Upper lobe of right lung (tissue), 1 donor: ENCODE results near the gene RHBDF2. TPM values are rescaled to one million over a fixed set of nuclear protein-coding genes. Genes with fewer than 3 reads are reported as not detected.

Experiments
- ATAC-seq: fragments of 200-7000 bp; cut with Tn5 transposase; one replicate; pipeline ENCODE4 v1.9.1; 2020; ENCODE audit warnings: mild to moderate bottlenecking, moderate library complexity
- DNase-seq: peaks from one replicate; pipeline ENCODE4 v3.0.0-alpha.2; 2020
- H3K27ac ChIP-seq: fragments of 200-600 bp; one replicate; pipeline ENCODE4 v1.8.0; 2022
- H3K27me3 ChIP-seq: fragments of 200-600 bp; one replicate; pipeline ENCODE4 v1.8.0; 2022; ENCODE audit warnings: mild to moderate bottlenecking
- H3K36me3 ChIP-seq: fragments of 200-600 bp; one replicate; pipeline ENCODE4 v1.8.0; 2022
- H3K4me1 ChIP-seq: fragments of 200-600 bp; one replicate; pipeline ENCODE4 v1.8.0; 2022
- H3K4me3 ChIP-seq: fragments of 200-600 bp; one replicate; pipeline ENCODE4 v1.8.0; 2022; ENCODE audit warnings: mild to moderate bottlenecking
- H3K9me3 ChIP-seq: fragments of 200-600 bp; one replicate; pipeline ENCODE4 v1.8.0; 2022
- CTCF ChIP-seq: fragments of 200-600 bp; IDR thresholded peaks from one replicate; pipeline ENCODE4 v1.8.0; 2022; ENCODE audit warnings: antibody characterized with exemption
- intact Hi-C: fragments of 100-400 bp; cut with DNase I; formaldehyde crosslinking; loops from one replicate; pipeline ENCODE4 v1.11.0; 2022
- total RNA-seq: library from RNA; stranded (reverse); fragmentation: NEBNext Ultra II Directional; extraction: Animal tissue kit (Norgen Biotek cat#: 25700); gene quantifications from one replicate; pipeline ENCODE4 v1.2.1, GENCODE V29; 2021
- donor health status: DM: no; HTN: yes; CAD: no; lungs with severe emphysema.

RHBDF2 gene
- total RNA-seq, 1 donor from 2014 or later: 46.4 TPM

- no peak for DNase-seq
- TF ChIP-seq CTCF: no peak
- no peaks in the 10 kb centered on the region for H3K36me3 ChIP-seq
- peaks cover 36% of the 10 kb centered on the region for H3K4me1 ChIP-seq
- peak overlapping the region; percentile 82 for H3K4me3 ChIP-seq
- ATAC-seq: no peak
- no peaks in the 10 kb centered on the region for H3K9me3 ChIP-seq
- H3K27me3 ChIP-seq: no peaks in the 10 kb centered on the region
- intact Hi-C loops: no loop called here
- peak overlapping the region; percentile 91 for H3K27ac ChIP-seq
Observed at GRCh38 chr17:76501827-76502307, 644 bp upstream of the RHBDF2 start.

GRCh38 chr17:76500747-76501017, 541 bp downstream of the RHBDF2 start:
- Histone ChIP-seq H3K27me3 (no peaks in the 10 kb centered on the region), H3K4me1 (peaks cover 34% of the 10 kb centered on the region), H3K36me3 (no peaks in the 10 kb centered on the region), H3K9me3 (no peaks in the 10 kb centered on the region), H3K27ac (peak overlapping the region; percentile 91), H3K4me3 (peak overlapping the region; percentile 82)
- intact Hi-C loops: no loop called here
- TF ChIP-seq CTCF: no peak
- ATAC-seq (no peak), DNase-seq (no peak)

- Histone ChIP-seq H3K27ac (peak overlapping the region; percentile 91), H3K9me3 (no peaks in the 10 kb centered on the region), H3K4me3 (peak overlapping the region; percentile 82), H3K27me3 (no peaks in the 10 kb centered on the region), H3K36me3 (no peaks in the 10 kb centered on the region), H3K4me1 (peaks cover 34% of the 10 kb centered on the region)
- ATAC-seq (no peak), DNase-seq (no peak)
- intact Hi-C loops: no loop called here
- no peak for TF ChIP-seq CTCF
Observed at GRCh38 chr17:76500074-76500746, 1.0 kb downstream of the RHBDF2 start.

- Histone ChIP-seq H3K4me3 (peak overlapping the region; percentile 82), H3K27ac (peak overlapping the region; percentile 91), H3K27me3 (no peaks in the 10 kb centered on the region), H3K36me3 (no peaks in the 10 kb centered on the region), H3K9me3 (no peaks in the 10 kb centered on the region), H3K4me1 (peaks cover 38% of the 10 kb centered on the region)
- TF ChIP-seq CTCF: no peak
- ATAC-seq: no peak
- no peak for DNase-seq
- intact Hi-C loops: no loop called here
Observed at GRCh38 chr17:76499267-76499667, 2.0 kb downstream of the RHBDF2 start.

- intact Hi-C loops: no loop called here
- DNase-seq (no peak), ATAC-seq (no peak)
- Histone ChIP-seq H3K27me3 (no peaks in the 10 kb centered on the region), H3K27ac (peak overlapping the region; percentile 91), H3K9me3 (no peaks in the 10 kb centered on the region), H3K4me1 (peaks cover 43% of the 10 kb centered on the region), H3K4me3 (peak overlapping the region; percentile 82), H3K36me3 (no peaks in the 10 kb centered on the region)
- no peak for TF ChIP-seq CTCF
Observed at GRCh38 chr17:76498876-76499251, 2.4 kb downstream of the RHBDF2 start.
